ENCODE measurements around the gene CFAP91.

The CFAP91 gene

DNA sequence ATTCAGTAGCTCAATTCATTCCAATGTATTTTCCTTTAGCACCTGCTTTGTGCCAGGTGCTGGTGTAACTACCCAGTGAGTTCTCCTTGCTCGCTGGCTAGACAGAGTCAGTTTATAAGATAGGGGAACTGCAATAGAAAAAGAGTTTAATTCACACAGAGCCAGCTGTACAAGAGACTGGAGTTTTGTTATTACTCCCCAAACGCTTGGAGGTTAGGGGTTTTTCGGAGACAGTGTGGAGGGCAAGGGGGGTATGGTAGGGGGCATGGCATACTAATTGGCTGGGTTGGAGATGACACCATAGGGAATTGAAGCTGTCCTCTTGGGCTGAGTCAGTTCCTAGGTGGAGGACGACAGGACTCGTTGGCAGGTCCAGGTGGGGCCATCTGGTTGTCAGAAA is 5.4 kb upstream of the CFAP91 start:
- no peak overlapping the region for H3K4me3 ChIP-seq (ENCODE audit: low read depth, low read length)
- peak; percentile 89 for DNase-seq (ENCODE audit: low read depth)
- TF ChIP-seq CTCF (IDR thresholded peaks at IDR 0.05; ENCODE audit: insufficient read depth, low read depth, low read length, missing control alignments) = no peak

DNA sequence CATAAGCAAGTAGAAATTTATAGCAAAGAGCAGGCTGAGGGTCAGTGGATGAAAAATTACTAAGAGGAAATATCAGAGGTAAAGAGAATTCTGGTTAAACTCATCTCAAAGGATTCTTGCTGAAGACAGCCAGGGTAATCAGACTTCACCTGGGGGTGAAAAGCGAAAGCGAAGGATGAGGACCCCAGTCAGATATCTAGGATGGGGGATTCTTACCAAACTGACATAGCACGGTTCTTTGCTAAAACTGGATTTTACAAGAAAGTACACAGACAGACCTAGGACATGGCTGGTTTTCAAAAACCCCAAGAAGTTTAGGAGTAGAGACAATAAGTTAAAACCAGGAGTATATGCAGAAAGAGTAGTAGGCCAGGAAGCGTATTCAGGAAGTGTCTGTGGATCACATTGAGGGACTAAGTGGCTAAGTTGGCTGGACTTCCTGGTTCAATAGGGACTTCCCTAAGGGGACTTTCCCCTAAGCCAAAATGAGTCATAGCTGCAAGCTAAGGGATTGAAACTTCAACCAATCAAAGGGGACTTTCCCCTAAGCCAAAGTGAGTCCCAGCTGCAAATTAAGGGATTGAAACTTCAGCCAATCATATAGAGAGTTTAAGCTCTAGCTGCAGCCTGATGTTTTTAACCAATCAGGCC is 2.4 kb upstream of the CFAP91 start:
- no peak for TF ChIP-seq CTCF (IDR thresholded peaks at IDR 0.05; ENCODE audit: insufficient read depth, low read depth, low read length, missing control alignments)
- peak; percentile 87 for DNase-seq (ENCODE audit: low read depth)
- H3K4me3 ChIP-seq (ENCODE audit: low read depth, low read length) = no peak overlapping the region; the same call in 1 of the 2 replicates

- TF ChIP-seq CTCF (IDR thresholded peaks at IDR 0.05; ENCODE audit: insufficient read depth, low read depth, low read length, missing control alignments) = no peak
- H3K4me3 ChIP-seq (ENCODE audit: low read depth, low read length) = no peak overlapping the region
- peak; percentile 44 for DNase-seq (ENCODE audit: low read depth)
Measured at GRCh38 chr3:119700920-119701734, 1.7 kb upstream of the CFAP91 start.

DNA sequence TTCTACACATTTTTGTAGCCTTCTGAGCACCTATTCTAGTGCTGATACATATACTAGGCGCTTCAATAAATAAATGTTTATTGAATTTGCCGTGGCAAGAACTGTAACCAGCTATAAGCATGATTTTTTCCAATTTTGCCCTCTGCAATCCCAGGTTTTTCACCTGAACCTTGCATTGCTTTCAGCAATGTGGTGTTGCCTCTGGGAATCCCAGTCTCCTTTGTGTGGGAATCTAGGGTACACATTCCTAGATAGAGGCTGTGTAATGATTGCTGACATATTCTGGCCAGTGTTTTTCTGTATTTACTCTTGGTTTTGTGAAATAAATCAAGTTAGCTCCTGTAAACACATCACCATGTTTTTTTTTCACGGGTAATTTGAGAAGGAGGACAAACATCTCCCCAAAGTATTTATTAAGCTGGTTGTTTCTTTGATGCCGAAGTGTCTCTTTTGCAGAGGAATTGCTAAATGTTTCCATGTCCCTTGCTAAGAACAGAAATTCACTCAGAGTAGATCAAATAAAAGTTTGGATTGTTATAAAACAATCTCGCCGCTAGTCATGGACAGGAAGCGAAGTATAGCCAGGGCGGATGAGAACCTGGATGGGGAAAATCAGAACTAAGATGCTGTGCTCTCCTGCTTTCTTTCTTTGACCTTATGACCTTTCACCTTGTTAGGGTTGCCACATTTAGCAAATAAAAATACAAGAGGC is 1.2 kb downstream of the CFAP91 start:
- no peak overlapping the region for H3K4me3 ChIP-seq (ENCODE audit: low read depth, low read length)
- no peak for DNase-seq (ENCODE audit: low read depth)
- TF ChIP-seq CTCF (IDR thresholded peaks at IDR 0.05; ENCODE audit: insufficient read depth, low read depth, low read length, missing control alignments) = no peak

- no peak for TF ChIP-seq CTCF (IDR thresholded peaks at IDR 0.05; ENCODE audit: insufficient read depth, low read depth, low read length, missing control alignments)
- H3K4me3 ChIP-seq (ENCODE audit: low read depth, low read length) = no peak overlapping the region
- no peak for DNase-seq (ENCODE audit: low read depth)
Measured at GRCh38 chr3:119715105-119715504, 12.3 kb downstream of the CFAP91 start.

DNA sequence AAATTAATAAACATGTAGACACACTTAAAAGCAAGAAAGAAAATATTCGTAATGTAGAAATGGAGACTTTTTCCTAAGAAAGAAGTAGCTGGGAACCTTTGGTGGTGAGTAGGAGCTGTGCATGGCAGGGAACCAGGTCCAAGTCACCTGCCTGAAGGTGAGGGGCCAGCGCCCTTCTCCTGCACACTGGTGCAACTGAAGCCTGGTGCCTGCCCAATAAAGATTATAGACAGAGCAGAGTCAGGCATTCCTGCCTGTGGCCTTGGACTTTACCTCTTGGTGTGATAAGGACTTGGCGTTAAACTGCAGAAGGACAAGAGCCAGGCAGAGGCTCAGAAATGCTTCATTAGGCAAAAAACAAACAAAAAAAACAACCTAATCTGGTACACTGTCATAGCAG is 14.2 kb downstream of the CFAP91 start:
- DNase-seq (ENCODE audit: low read depth) = no peak
- no peak for TF ChIP-seq CTCF (IDR thresholded peaks at IDR 0.05; ENCODE audit: insufficient read depth, low read depth, low read length, missing control alignments)

More for the DNA sequence above, 14.2 kb downstream of the CFAP91 start:
- H3K4me3 ChIP-seq (ENCODE audit: low read depth, low read length) = no peak overlapping the region

Measured in GM12865 (cell line).